Testis (tissue), 3 donors: ENCODE data around the gene MAPRE2. TPM values are rescaled to one million over a fixed set of nuclear protein-coding genes. Genes with fewer than 3 reads are reported as not detected.

Experiments used
- DNase-seq: peaks from one replicate; pipeline ENCODE4 v3.0.0-alpha.2; 2019
- H3K27ac ChIP-seq, 2 donors: fragments of 200-600 bp; sonication (generic); one replicate each; pipeline ENCODE4 v1.5.1; 2019
- H3K27me3 ChIP-seq: fragments of 200-600 bp; sonication (generic); one replicate; pipeline ENCODE4 v1.5.1; 2019
- H3K36me3 ChIP-seq: fragments of 200-600 bp; sonication (generic); one replicate; pipeline ENCODE4 v1.5.1; 2017; ENCODE audit warnings: low read depth; ENCODE audit errors: missing control alignments
- H3K4me1 ChIP-seq: fragments of 200-600 bp; sonication (generic); one replicate; pipeline ENCODE4 v1.5.1; 2019
- H3K4me3 ChIP-seq, 2 donors: fragments of 200-600 bp; sonication (generic); one replicate each; pipeline ENCODE4 v1.5.1; 2017 to 2019
- H3K9me3 ChIP-seq: fragments of 200-600 bp; sonication (generic); one replicate; pipeline ENCODE4 v1.5.1; 2017
- CTCF ChIP-seq, 3 experiments: fragments of 450-650 bp in 2 of 3; fragments of 200-600 bp in 1 of 3; sonication (generic) in 1 of 3; IDR thresholded peaks; one replicate each; pipeline ENCODE4 v1.5.1; 2016 to 2019; ENCODE audit warnings: antibody characterized with exemption in 3 of 3, mild to moderate bottlenecking in 2 of 3, moderate library complexity in 1 of 3
- POLR2A ChIP-seq: fragments of 450-650 bp; IDR thresholded peaks from one replicate; pipeline ENCODE4 v1.6.1; 2017; ENCODE audit warnings: antibody characterized with exemption, mild to moderate bottlenecking, moderate library complexity
- WGBS, 2 donors: methylation state at CpG; one replicate each; pipeline ENCODE4 v1.1.5; 2018; 5-methylcytosine and 5-hydroxymethylcytosine counted together
- intact Hi-C: fragments of 100-400 bp; cut with DNase I; formaldehyde crosslinking; loops from one replicate; pipeline ENCODE4 v1.15.1; 2023; ENCODE audit warnings: low total_unique reads
- polyA plus RNA-seq: library from polyadenylated mRNA; stranded (reverse); fragments of 350-450 nt; fragmentation: Illumina TruSeq; extraction: RNeasy Lipid Tissue Mini Kit (QIAGEN cat#74804); gene quantifications from one replicate; pipeline ENCODE4 v1.2.3, GENCODE V29; 2014; ENCODE audit warnings: low read depth, low replicate concordance; ENCODE audit not compliant: insufficient read depth
- total RNA-seq, 2 donors: library from RNA; depleted of rRNA; stranded (reverse); fragments of >200 nt; gene quantifications; one replicate each; pipeline ENCODE4 v1.2.3, GENCODE V29; 2016

MAPRE2 gene
- total and polyA plus RNA-seq, 3 donors from 2014 or later = 14.8 to 17.2 (median 15.2) TPM

- Histone ChIP-seq H3K4me3 (no peak overlapping the region), H3K27me3 (no peaks in the 10 kb centered on the region), H3K9me3 (no peaks in the 10 kb centered on the region), H3K27ac (no peak overlapping the region), H3K4me1 (no peaks in the 10 kb centered on the region), H3K36me3 (no peaks in the 10 kb centered on the region)
- intact Hi-C loops = no loop called here
- no peak for DNase-seq
- TF ChIP-seq POLR2A (no peak), CTCF (IDR thresholded peaks at IDR 0.05) (no peak)
- 74 to 95% methylated on average over 2 of the region's 2 CpGs for WGBS, 2 donors
These were observed 133.5 kb downstream of the MAPRE2 start for GRCh38 chr18:35174745-35175144.

- TF ChIP-seq POLR2A = no peak
- TF ChIP-seq CTCF (IDR thresholded peaks at IDR 0.05) = no peak
- Histone ChIP-seq H3K4me1 (no peaks in the 10 kb centered on the region), H3K4me3 (no peak overlapping the region), H3K27ac (no peak overlapping the region), H3K36me3 (no peaks in the 10 kb centered on the region), H3K9me3 (no peaks in the 10 kb centered on the region), H3K27me3 (no peaks in the 10 kb centered on the region)
- intact Hi-C loops = no loop called here
- DNase-seq = no peak
- 90% methylated on average over 3 of the region's 3 CpGs for WGBS, 2 donors
These were observed 135.7 kb downstream of the MAPRE2 start for GRCh38 chr18:35176925-35177324.

- H3K9me3 ChIP-seq = no peaks in the 10 kb centered on the region
- no peaks in the 10 kb centered on the region for H3K27me3 ChIP-seq
- no peak for DNase-seq
- no peak overlapping the region for H3K4me3 ChIP-seq
- no peaks in the 10 kb centered on the region for H3K36me3 ChIP-seq
- intact Hi-C loops = no loop called here
- H3K4me1 ChIP-seq = no peaks in the 10 kb centered on the region
- H3K27ac ChIP-seq = no peak overlapping the region
- WGBS, 2 donors = 94 to 95% methylated on average over 3 of the region's 3 CpGs
- TF ChIP-seq POLR2A (no peak), CTCF (IDR thresholded peaks at IDR 0.05) (no peak)
These were observed 137.0 kb downstream of the MAPRE2 start for GRCh38 chr18:35178260-35178659.

- no peak overlapping the region for H3K27ac ChIP-seq
- DNase-seq = no peak
- 92 to 94% methylated on average over 4 of the region's 4 CpGs for WGBS, 2 donors
- H3K36me3 ChIP-seq = no peaks in the 10 kb centered on the region
- no peaks in the 10 kb centered on the region for H3K27me3 ChIP-seq
- TF ChIP-seq POLR2A = no peak
- TF ChIP-seq CTCF (IDR thresholded peaks at IDR 0.05) = no peak
- H3K9me3 ChIP-seq = no peaks in the 10 kb centered on the region
- H3K4me3 ChIP-seq = no peak overlapping the region
- intact Hi-C loops = no loop called here
- no peaks in the 10 kb centered on the region for H3K4me1 ChIP-seq
These were observed 138.7 kb downstream of the MAPRE2 start for GRCh38 chr18:35179906-35180305.

- Histone ChIP-seq H3K4me3 (no peak overlapping the region), H3K27ac (no peak overlapping the region), H3K27me3 (no peaks in the 10 kb centered on the region), H3K9me3 (no peaks in the 10 kb centered on the region), H3K4me1 (no peaks in the 10 kb centered on the region), H3K36me3 (no peaks in the 10 kb centered on the region)
- DNase-seq = no peak
- intact Hi-C loops = no loop called here
- 47 to 65% methylated on average over 1 of the region's 1 CpG for WGBS, 2 donors
- no peak for TF ChIP-seq POLR2A
- no peak for TF ChIP-seq CTCF (IDR thresholded peaks at IDR 0.05)
These were observed 139.2 kb downstream of the MAPRE2 start for GRCh38 chr18:35180455-35180854.
